T-helper 9 cell (primary cell): ENCODE results near the gene EHBP1.
"Not testable (repeated sequence)": the region's sequence is repeated elsewhere in the genome, so short reads cannot be mapped to it uniquely, and the experiment has no call there.

Experiments
- DNase-seq: peaks from one replicate; pipeline ENCODE4 v3.0.0-alpha.2; 2020

EHBP1 gene

GRCh38 chr2:62736899-62737559, 31.5 kb downstream of the EHBP1 start:
- no peak for DNase-seq

DNA sequence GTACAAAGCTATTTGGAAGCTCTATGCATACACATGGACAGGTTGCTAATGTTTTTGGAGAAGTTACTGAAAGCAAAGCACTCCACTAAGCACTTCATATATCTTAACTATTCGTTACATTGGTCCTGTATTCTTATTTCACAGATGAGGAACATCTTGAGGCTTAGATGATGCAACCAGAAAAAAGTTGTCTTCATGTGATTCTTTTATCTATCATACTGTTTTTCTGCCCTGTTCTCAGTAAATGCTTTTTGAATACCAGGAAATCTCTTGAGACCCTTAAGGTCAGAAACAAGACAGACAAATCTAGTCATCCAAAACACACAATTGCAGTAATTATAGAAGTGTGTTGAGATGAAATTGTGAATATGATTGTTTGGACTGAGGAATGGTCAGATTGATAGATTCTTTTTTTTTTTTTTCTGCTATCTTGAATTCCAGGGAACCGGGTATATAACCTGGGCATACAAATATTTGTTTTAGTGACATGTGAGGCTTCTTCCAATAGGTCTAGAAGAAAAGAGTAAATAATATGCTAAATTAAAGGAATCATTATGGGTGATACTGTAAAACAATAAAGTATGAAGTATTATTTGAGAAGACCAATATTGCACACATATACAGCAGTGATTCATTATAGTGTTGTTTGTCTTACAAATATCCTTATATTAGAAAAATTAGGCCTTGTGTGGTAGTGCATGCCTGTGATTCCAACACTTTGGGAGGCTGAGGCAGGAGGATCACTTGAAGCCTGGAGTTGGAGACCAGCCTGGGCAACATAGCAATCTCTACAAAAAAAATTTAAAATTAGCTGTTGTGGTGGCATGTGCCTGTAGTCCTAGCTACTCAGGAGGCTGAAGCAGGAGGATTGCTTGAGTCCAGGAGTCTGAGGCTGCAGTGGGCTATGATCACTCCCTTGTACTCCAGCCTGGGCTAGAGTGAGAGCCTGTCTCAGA, 33.7 kb downstream of the EHBP1 start:
- DNase-seq = no peak

DNA sequence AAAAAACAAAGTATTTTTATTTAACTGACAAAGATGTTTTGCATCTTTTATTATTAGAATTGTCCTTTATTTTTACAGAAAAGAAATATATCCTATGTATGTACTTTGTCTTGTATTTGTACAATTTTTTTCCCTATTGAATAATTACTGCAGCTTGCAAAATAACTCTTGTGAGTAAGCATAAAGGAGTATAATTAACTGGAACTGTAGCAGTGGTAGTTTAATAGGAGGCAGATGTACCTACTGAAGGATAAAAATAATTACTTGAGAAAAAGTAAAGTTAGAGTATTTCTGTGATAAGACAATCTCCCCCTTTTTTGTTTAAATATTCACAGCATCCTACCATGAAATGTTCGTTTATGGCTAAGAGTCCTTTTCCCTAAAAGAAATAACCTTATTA, 34.7 kb downstream of the EHBP1 start:
- DNase-seq = no peak

- no peak for DNase-seq
These were observed 35.6 kb downstream of the EHBP1 start for GRCh38 chr2:62741127-62741526.

DNA sequence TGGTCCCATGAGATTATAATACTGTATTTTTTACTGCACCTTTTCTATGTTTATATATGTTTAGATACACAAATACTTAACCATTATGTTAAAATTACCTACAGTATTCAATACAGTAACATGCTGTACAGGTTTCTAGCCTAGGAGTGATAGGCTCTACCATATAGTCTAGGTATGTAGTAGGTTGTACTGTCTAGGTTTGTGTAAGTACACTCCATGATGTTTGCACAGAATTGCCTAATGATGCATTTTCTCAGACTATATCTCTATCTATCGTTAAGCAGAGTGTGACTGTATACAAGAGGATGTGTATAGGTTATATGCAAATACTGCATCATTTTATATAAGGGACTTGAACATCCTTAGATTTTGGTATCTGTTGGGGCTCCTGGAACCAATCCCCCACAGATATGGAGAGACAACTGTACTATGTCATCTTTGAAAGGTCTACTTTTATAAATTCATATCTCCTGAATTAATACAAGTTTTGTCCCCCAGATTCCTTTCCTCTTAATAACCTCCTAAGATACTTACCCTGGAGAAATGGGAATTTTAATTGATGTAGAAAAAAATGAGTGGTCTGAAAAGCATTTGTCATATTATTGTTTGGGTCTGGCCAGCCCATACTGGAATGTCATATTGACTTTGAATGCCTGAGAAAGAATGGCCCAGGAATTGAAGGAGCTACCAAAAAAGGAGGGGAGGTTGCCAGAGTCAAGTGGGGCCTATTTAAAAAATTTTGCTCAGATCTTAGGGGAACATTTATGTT, 36.6 kb downstream of the EHBP1 start:
- DNase-seq = no peak

- DNase-seq = no peak
These were observed 38.0 kb downstream of the EHBP1 start for GRCh38 chr2:62743506-62743905.

- no peak for DNase-seq
These were observed 39.1 kb downstream of the EHBP1 start for GRCh38 chr2:62744603-62745002.

- DNase-seq = no peak
These were observed 40.5 kb downstream of the EHBP1 start for GRCh38 chr2:62745891-62746481.

- no peak for DNase-seq
These were observed 41.7 kb downstream of the EHBP1 start for GRCh38 chr2:62747169-62747568.

DNA sequence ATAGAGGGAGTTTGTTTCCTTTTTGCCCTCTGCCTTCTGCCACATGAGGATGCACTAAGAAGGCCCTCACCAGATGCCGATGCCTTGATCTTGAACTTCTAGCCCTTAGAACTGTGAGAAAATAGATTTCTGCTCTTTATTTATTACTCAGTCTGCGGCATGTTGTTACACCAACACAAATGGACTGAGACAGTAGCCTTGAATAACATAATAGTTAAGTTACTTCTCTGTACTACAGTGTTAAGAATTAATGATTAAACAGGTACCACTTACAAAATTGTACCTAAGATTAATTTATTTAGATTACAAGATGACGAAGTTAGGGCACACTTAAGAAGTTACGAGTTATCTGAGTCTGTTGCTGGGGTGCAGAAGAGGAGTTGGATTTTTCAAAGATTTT, 42.4 kb downstream of the EHBP1 start:
- no peak for DNase-seq

GRCh38 chr2:62749111-62749510, 43.6 kb downstream of the EHBP1 start:
- not testable (repeated sequence) for DNase-seq

DNA sequence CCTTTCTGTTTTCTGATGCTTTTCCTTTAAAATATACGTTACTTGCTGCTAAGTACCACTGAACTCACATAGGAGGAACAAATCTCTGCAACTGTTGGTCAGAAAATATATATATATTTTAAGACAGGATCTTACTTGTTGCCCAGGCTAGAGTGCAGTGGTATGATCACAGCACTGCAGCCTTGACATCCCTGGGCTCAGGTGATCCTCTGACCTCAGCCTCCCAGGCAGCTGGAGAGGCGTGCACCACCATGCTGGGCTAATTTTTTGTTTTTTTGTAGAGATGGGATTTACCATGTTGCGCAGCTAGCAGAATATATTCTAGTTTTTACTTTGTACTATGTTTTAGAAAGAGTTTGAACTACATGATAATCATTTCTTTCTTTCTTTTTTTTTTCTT, 51.5 kb downstream of the EHBP1 start:
- DNase-seq = no peak

DNA sequence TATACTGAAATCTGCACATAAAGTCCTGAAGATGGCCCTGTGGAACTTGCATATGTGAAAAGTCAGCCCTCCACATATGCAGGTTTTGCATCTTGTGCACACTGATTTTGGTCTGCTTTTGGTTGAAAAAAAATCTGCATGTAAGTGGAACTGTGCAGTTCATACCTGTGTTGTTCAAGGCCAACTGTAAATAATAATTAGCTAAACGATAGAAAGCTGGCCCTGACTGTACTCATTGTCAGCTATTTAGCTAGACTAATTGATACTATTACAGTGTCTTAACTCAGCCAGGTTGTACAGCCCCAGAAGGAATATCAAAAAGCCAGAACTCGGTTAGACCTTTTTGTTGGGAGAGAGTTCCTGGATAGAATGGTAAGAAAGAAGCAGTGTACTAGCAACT, 54.5 kb downstream of the EHBP1 start:
- no peak for DNase-seq

DNA sequence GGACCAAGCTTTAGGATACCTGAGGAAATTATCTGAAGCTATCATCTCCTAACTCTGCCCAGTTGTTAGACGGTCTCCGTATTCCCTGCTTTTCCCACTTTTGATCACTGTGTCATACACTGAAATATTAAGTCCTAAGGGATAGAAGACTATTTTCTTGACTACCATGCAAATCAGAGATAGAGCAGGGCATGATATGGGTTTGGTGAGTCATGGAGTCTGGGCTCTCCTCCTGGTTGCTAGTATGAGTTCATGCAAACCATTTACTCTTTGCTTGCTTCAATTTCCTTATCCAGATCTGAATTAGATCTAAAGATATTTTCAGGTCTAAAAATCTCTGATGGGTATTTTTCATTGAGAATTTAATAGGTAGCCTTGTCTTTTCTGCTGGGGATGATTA, 55.0 kb downstream of the EHBP1 start:
- no peak for DNase-seq

DNA sequence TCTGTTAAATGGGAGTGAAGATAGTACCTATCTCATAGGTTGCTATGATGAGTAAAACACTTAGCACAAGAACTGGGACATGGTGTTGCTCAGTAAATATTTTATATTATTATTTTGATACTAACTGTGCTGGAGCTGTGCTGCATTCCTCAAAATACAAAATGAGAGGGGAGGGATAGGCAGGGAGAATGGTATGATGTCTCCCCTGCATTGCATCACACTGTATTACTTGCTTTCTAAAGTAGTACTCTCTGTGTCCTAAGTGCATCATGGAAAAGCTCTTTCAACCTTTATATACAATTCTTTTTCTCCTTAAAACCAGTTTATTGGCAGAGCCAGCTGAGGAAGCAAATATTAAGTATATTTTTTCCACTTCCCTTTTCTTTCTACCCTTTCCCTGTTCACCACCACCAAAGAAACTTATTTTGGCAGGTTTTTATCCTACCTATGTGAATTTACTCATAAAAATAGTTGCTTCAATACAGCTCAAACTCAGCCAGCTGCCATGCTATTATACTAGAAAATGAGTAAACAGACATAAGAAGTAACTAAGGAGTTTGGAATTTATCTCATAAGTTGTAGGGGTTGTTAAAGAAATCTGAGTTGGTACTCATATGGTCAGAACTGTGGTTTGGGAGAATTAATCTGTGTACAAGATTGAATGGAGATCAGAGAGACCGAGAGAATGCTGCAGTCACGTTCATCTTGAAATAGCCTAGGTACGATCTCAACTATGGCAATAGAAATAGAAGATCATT, 60.3 kb downstream of the EHBP1 start:
- DNase-seq = no peak

- DNase-seq = no peak
These were observed 63.1 kb downstream of the EHBP1 start for GRCh38 chr2:62768615-62769014.

DNA sequence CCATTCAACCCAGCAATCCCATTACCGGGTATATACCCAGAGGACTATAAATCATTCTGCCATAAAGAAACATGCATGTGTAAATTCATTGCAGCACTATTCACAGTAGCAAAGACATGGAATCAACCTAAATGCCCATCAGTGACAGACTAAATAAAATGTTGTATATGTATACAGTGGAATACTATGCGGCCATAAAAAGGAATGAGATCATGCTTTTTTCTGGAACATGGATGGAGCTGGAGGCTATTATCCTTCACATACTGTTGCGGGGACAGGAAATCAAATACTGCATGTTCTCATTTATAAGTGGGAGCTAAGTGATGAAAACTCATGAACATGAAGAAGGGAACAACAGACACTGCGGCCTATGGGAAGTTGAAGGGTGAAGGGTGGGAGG, 65.1 kb downstream of the EHBP1 start:
- DNase-seq = no peak

GRCh38 chr2:62774555-62775366, 69.2 kb downstream of the EHBP1 start:
- no peak for DNase-seq

- no peak for DNase-seq
These were observed 69.8 kb downstream of the EHBP1 start for GRCh38 chr2:62775367-62775668.

DNA sequence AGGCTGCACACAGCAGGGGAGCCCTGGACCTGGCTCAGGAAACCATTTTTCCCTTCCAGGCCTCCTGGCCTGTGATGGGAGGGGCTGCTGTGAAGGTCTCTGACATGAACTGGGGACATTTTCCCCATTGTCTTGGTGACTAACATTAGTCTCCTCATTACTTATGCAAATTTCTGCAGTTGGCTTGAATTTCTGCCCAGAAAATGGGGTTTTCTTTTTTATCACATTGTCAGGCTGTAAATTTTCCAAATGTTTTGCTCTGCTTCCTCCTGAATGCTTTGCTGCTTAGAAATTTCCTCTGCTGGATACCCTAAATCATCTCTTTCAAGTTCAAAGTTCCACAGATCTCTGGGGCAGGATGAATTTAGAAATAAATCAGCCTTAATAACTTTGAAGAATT, 78.2 kb downstream of the EHBP1 start:
- DNase-seq = no peak

GRCh38 chr2:62784341-62784740, 78.8 kb downstream of the EHBP1 start:
- DNase-seq = no peak

DNA sequence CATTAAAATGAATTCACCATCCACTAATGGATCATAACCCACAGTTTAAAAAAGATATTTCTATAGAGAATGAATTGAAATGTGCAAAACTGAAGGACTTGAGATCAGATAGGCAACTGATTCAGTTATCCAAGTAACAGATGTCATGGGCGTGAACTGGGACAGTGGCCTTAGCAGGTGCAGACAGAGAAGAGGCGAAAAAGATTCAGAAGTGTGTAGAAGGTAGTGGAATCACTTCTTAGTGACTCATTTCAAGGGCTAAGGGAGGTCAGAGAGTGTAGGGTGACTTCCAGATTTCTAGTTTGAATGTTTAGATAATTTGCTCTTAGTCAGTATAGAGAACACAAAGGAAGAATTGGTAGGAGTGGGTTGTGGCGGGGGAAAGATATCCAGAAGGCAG, 79.7 kb downstream of the EHBP1 start:
- no peak for DNase-seq
